ENCODE results near the gene GKN2. TPM values are rescaled to one million over a fixed set of nuclear protein-coding genes. Genes with fewer than 3 reads are reported as not detected.

GKN2 gene, protein sequence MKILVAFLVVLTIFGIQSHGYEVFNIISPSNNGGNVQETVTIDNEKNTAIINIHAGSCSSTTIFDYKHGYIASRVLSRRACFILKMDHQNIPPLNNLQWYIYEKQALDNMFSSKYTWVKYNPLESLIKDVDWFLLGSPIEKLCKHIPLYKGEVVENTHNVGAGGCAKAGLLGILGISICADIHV
- total RNA-seq (2016; rRNA removed; fragmentation: Illumina TruSeq; extraction: Trizol) (not detected in 2 replicates), polyA plus RNA-seq (2011; rRNA removed) (not detected in 2 replicates), polyA minus RNA-seq (2011; rRNA and poly(A)+ RNA removed; ENCODE audit: low replicate concordance) (not detected in 2 replicates), Bru-seq, nascent RNA (not detected), BruChase-seq, experiment 1, labeled RNA remaining after a 6-hour chase (not detected), BruChase-seq, experiment 2, labeled RNA remaining after a 2-hour chase (not detected)
- not detected in 2 replicates for total RNA-seq (2016; cell fraction: cytosol; rRNA removed; fragmentation: Illumina TruSeq; extraction: Trizol; ENCODE audit: low read depth)
- not detected in 2 replicates for total RNA-seq (2016; cell fraction: insoluble cytoplasmic fraction; rRNA removed; fragmentation: Illumina TruSeq; extraction: Trizol)
- not detected in 2 replicates for total RNA-seq (2016; cell fraction: membrane; rRNA removed; fragmentation: Illumina TruSeq; extraction: Trizol)
- not detected in 2 replicates for total RNA-seq (2016; cell fraction: nucleus; rRNA removed; fragmentation: Illumina TruSeq; extraction: Trizol)
- polyA plus RNA-seq (2011; cell fraction: cytosol; rRNA removed), result not detected in 2 replicates
- polyA plus RNA-seq (2011; cell fraction: nucleus; rRNA removed), result not detected in 2 replicates
- not detected in 2 replicates for polyA plus RNA-seq (2012)
- not detected in 2 replicates for polyA plus RNA-seq (2016; cell fraction: cytosol; fragmentation: Illumina TruSeq; extraction: Trizol; ENCODE audit: low read depth)
- polyA plus RNA-seq (2016; cell fraction: insoluble cytoplasmic fraction; fragmentation: Illumina TruSeq; extraction: Trizol; ENCODE audit: low read depth), result not detected in 2 replicates
- not detected in 2 replicates for polyA plus RNA-seq (2016; cell fraction: membrane; fragmentation: Illumina TruSeq; extraction: Trizol; ENCODE audit: low read depth)
- not detected in 2 replicates for polyA plus RNA-seq (2016; cell fraction: nucleus; fragmentation: Illumina TruSeq; extraction: Trizol; ENCODE audit: insufficient read depth, low read depth)
- polyA minus RNA-seq (2011; cell fraction: cytosol; rRNA and poly(A)+ RNA removed), result not detected in 2 replicates
- polyA minus RNA-seq (2011; cell fraction: nucleus; rRNA and poly(A)+ RNA removed), result not detected in 2 replicates
- long read RNA-seq, experiment 1, result 0 reads
- long read RNA-seq, experiment 2, result 0 reads

DNA sequence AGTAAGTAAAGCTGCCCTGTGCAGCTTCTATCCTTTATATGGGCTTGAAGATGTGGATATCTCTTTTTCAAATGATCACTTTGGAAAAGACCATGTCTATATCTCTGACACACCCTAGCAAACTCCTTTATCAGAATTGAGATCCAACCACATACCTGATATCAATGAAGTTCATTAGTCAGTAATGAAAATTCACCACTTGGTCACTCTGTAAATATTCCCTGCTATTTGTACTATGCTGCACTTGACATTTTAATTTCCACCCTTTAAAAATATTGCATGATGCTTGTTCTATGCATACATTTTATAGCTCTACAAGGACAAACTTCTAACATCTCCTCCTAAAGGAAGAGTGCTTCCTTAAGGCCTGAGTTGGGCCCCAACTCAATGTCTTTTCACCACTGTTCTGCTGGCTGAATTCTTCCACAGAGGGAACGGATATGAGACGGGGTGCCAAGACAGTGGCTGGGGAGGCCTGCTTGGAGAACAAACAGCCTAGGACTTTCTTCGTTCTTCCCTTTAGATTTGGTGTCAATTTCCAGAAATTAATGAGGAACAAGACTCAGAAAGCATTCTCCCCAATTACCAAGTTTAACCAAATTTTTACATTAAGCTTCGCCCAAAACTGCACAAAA is at the start of gene GKN2:
TSS of gene GKN2 (minus strand) at position 7 of the 635 bp plus-strand sequence. CDS start 32 bp downstream, outside the sequence.
- H3K9me3 ChIP-seq (ENCODE audit: low read length), result no peaks in the 10 kb centered on the region
- no peaks in the 10 kb centered on the region for H4K20me1 ChIP-seq (ENCODE audit: insufficient read depth, low read length)
- POLR2A ChIA-PET, result no interaction called here
- H3K27ac ChIP-seq (ENCODE audit: extremely low read length, insufficient read depth, low read length), result no peak within 1 kb of the TSS
- H3K4me1 ChIP-seq (ENCODE audit: insufficient read depth, low read length), result no peaks in the 10 kb centered on the region
- no peak within 1 kb of the TSS for H2AFZ ChIP-seq (ENCODE audit: low read length)
- H3K36me3 ChIP-seq (replicated peaks in 1 of 2; ENCODE audit: control insufficient read depth in 1 of 2, insufficient read depth in 2 of 2, low read length in 2 of 2), result no peaks in the 10 kb centered on the region
- intact Hi-C loops (cut with micrococcal nuclease; ENCODE audit: unreplicated experiment) (no loop called here), in situ Hi-C loops (cut with HindIII; ENCODE audit: extremely low pct_ligation_motif_present, low pct_unique_long_range_greater_than_20kb) (no loop called here)
- 16% methylated on average over 4 of the region's 4 CpGs for WGBS (ENCODE audit: low lambda C conversion rate)
- BruUV-seq (replicated peaks), result no TSS peak
- no peaks in the 10 kb centered on the region for H3K79me2 ChIP-seq (ENCODE audit: insufficient read depth, low read length)
- peaks cover 2 to 40% of the 10 kb centered on the region in 2 experiments; a peak in 4 of 5 replicates for H3K27me3 ChIP-seq (ENCODE audit: control insufficient read depth in 1 of 2, insufficient read depth in 2 of 2, low read length in 2 of 2)
- ATAC-seq (no peak), DNase-seq (ENCODE audit: low spot score) (no peak), FAIRE-seq (no peak)
- H3K4me2 ChIP-seq (ENCODE audit: low read depth, low read length), result no peak within 1 kb of the TSS
- CTCF ChIA-PET (ENCODE audit: low intra/inter-chr PET ratio, low total read pairs), result no interaction called here
- no peak within 1 kb of the TSS for H3K4me3 ChIP-seq (replicated peaks in 1 of 3; ENCODE audit: insufficient read depth in 1 of 3, low read depth in 2 of 3, low read length in 3 of 3)
- H3K9ac ChIP-seq (ENCODE audit: insufficient read depth, low read depth, low read length), result no peak within 1 kb of the TSS
- TF ChIP-seq KMT2B (CRISPR knock-in tag; IDR thresholded peaks at IDR 0.05) (no peak), YEATS4 (CRISPR knock-in tag; IDR thresholded peaks at IDR 0.05; ENCODE audit: borderline replicate concordance) (no peak), ZNF790 (CRISPR knock-in tag; IDR thresholded peaks at IDR 0.05; ENCODE audit: borderline replicate concordance) (no peak), TRAFD1 (CRISPR knock-in tag; IDR thresholded peaks at IDR 0.05; ENCODE audit: borderline replicate concordance) (no peak), FOXM1 (CRISPR knock-in tag; IDR thresholded peaks at IDR 0.05) (no peak)
- TF ChIP-seq, protein P1, sequence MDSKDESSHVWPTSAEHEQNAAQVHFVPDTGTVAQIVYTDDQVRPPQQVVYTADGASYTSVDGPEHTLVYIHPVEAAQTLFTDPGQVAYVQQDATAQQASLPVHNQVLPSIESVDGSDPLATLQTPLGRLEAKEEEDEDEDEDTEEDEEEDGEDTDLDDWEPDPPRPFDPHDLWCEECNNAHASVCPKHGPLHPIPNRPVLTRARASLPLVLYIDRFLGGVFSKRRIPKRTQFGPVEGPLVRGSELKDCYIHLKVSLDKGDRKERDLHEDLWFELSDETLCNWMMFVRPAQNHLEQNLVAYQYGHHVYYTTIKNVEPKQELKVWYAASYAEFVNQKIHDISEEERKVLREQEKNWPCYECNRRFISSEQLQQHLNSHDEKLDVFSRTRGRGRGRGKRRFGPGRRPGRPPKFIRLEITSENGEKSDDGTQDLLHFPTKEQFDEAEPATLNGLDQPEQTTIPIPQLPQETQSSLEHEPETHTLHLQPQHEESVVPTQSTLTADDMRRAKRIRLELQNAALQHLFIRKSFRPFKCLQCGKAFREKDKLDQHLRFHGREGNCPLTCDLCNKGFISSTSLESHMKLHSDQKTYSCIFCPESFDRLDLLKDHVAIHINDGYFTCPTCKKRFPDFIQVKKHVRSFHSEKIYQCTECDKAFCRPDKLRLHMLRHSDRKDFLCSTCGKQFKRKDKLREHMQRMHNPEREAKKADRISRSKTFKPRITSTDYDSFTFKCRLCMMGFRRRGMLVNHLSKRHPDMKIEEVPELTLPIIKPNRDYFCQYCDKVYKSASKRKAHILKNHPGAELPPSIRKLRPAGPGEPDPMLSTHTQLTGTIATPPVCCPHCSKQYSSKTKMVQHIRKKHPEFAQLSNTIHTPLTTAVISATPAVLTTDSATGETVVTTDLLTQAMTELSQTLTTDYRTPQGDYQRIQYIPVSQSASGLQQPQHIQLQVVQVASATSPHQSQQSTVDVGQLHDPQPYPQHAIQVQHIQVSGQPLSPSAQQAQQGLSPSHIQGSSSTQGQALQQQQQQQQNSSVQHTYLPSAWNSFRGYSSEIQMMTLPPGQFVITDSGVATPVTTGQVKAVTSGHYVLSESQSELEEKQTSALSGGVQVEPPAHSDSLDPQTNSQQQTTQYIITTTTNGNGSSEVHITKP (CRISPR knock-in tag; IDR thresholded peaks at IDR 0.05; ENCODE audit: low read depth), result no peak
- TF ChIP-seq, protein P2, sequence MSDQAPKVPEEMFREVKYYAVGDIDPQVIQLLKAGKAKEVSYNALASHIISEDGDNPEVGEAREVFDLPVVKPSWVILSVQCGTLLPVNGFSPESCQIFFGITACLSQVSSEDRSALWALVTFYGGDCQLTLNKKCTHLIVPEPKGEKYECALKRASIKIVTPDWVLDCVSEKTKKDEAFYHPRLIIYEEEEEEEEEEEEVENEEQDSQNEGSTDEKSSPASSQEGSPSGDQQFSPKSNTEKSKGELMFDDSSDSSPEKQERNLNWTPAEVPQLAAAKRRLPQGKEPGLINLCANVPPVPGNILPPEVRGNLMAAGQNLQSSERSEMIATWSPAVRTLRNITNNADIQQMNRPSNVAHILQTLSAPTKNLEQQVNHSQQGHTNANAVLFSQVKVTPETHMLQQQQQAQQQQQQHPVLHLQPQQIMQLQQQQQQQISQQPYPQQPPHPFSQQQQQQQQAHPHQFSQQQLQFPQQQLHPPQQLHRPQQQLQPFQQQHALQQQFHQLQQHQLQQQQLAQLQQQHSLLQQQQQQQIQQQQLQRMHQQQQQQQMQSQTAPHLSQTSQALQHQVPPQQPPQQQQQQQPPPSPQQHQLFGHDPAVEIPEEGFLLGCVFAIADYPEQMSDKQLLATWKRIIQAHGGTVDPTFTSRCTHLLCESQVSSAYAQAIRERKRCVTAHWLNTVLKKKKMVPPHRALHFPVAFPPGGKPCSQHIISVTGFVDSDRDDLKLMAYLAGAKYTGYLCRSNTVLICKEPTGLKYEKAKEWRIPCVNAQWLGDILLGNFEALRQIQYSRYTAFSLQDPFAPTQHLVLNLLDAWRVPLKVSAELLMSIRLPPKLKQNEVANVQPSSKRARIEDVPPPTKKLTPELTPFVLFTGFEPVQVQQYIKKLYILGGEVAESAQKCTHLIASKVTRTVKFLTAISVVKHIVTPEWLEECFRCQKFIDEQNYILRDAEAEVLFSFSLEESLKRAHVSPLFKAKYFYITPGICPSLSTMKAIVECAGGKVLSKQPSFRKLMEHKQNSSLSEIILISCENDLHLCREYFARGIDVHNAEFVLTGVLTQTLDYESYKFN (CRISPR knock-in tag; conservative IDR thresholded peaks at IDR 0.05), result no peak
